K562 (cell line): Measurements from ENCODE around the gene NQO2. TPM values are rescaled to one million over a fixed set of nuclear protein-coding genes. Genes with fewer than 3 reads are reported as not detected.

Experiments used
- FOS ChIP-seq: IDR thresholded peaks from 3 replicates; pipeline ENCODE4 v1.6.1; 2011; ENCODE audit not compliant: insufficient read length; ENCODE audit errors: extremely low read depth
- GTF2A2 ChIP-seq: IDR thresholded peaks from 2 replicates; pipeline ENCODE4 v1.6.1; 2016; ENCODE audit warnings: mild to moderate bottlenecking, missing genetic modification characterization, missing compliant biosample characterization
- POLR3G ChIP-seq: IDR thresholded peaks from 2 replicates; pipeline ENCODE4 v1.6.1; 2011; ENCODE audit not compliant: insufficient read length, insufficient replicate concordance; ENCODE audit errors: extremely low read depth
- polyA plus RNA-seq, 8 experiments: library from polyadenylated mRNA; depleted of rRNA in 4 of 8; stranded (reverse) in 5 of 8; unstranded in 3 of 8; fragments of >200 nt; fragmentation: Nextera tagmentation in 2 of 8; fragmentation: Illumina TruSeq in 1 of 8; extraction: Ambion mirVana in 2 of 8; extraction: Trizol in 1 of 8; gene quantifications; 2 replicates each; pipeline versions ENCODE4 v1.2.1 to v1.2.3, GENCODE V29; 2011 to 2014; ENCODE audit warnings: inconsistent platforms in 1 of 8, missing spikeins in 1 of 8
- total RNA-seq, 7 experiments: library from RNA; depleted of rRNA in 6 of 7; stranded (reverse); fragments of >200 nt in 6 of 7; fragmentation: Illumina TruSeq in 2 of 7; extraction: Trizol in 2 of 7; gene quantifications; 2 replicates each; pipeline versions ENCODE4 v1.2.1 to v1.2.3, GENCODE V29; 2011 to 2021; ENCODE audit warnings: low replicate concordance in 1 of 7
- TF ChIP-seq, protein P1 (sequence below), 2 experiments: fragments of 450-650 bp; IDR thresholded peaks; 2 replicates each; pipeline ENCODE4 v1.6.1; 2016; ENCODE audit warnings: mild to moderate bottlenecking in 2 of 2, borderline replicate concordance in 1 of 2, low read depth in 1 of 2, moderate library complexity in 1 of 2
- TF ChIP-seq, protein P2 (sequence below), 2 experiments: fragments of 250-450 bp in 1 of 2; fragments of 450-650 bp in 1 of 2; sonication (Bioruptor Pico) in 1 of 2; IDR thresholded peaks; 2 replicates each; pipeline versions ENCODE4 v1.6.1 to v1.8.0; 2016 to 2021; ENCODE audit warnings: mild to moderate bottlenecking in 2 of 2, moderate library complexity in 2 of 2, missing compliant biosample characterization in 1 of 2, missing genetic modification characterization in 1 of 2
- TF ChIP-seq, protein P3 (sequence below): fragments of 450-650 bp; IDR thresholded peaks from 2 replicates; pipeline ENCODE4 v1.6.1; 2018; ENCODE audit warnings: mild to moderate bottlenecking, low read depth; ENCODE audit not compliant: partially characterized antibody
- TF ChIP-seq, protein P4 (sequence below): sonication (generic); formaldehyde crosslinking; IDR thresholded peaks from 2 replicates; pipeline ENCODE4 v1.8.0; 2023; ENCODE audit warnings: missing genetic modification reagents, mild to moderate bottlenecking, borderline replicate concordance

Gene NQO2
- total and polyA plus RNA-seq, 9 of the 15 experiments (the other 6 are each of a cell fraction or from before 2014, with no cell fraction given): 54.6 to 214 (median 116) TPM

DNA sequence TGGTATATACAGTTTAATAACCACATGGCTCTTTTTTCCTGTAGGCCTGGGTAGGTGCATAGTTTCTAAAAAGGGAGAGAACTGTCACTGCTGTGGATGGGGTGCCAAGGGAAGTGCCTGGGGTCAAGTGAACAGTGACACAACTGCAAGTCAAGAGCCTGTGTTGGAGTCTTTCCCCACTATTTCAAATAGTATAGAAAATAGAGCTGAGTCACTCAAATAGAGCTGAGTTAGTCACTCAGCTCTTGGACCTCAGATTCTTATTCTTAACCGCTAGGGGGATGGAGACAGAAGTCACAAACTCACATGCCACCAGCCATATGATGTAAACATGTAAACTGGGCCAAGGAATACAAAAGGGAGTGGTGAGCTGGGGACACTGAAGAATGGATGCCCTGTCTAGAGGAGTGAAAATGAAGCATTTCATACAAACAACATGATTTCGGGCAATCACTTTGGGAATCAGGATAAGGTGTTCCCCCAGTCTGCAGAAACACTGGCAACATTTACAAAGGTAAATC lies 2.1 kb downstream of the NQO2 start (continued):
- TF ChIP-seq, protein P1, sequence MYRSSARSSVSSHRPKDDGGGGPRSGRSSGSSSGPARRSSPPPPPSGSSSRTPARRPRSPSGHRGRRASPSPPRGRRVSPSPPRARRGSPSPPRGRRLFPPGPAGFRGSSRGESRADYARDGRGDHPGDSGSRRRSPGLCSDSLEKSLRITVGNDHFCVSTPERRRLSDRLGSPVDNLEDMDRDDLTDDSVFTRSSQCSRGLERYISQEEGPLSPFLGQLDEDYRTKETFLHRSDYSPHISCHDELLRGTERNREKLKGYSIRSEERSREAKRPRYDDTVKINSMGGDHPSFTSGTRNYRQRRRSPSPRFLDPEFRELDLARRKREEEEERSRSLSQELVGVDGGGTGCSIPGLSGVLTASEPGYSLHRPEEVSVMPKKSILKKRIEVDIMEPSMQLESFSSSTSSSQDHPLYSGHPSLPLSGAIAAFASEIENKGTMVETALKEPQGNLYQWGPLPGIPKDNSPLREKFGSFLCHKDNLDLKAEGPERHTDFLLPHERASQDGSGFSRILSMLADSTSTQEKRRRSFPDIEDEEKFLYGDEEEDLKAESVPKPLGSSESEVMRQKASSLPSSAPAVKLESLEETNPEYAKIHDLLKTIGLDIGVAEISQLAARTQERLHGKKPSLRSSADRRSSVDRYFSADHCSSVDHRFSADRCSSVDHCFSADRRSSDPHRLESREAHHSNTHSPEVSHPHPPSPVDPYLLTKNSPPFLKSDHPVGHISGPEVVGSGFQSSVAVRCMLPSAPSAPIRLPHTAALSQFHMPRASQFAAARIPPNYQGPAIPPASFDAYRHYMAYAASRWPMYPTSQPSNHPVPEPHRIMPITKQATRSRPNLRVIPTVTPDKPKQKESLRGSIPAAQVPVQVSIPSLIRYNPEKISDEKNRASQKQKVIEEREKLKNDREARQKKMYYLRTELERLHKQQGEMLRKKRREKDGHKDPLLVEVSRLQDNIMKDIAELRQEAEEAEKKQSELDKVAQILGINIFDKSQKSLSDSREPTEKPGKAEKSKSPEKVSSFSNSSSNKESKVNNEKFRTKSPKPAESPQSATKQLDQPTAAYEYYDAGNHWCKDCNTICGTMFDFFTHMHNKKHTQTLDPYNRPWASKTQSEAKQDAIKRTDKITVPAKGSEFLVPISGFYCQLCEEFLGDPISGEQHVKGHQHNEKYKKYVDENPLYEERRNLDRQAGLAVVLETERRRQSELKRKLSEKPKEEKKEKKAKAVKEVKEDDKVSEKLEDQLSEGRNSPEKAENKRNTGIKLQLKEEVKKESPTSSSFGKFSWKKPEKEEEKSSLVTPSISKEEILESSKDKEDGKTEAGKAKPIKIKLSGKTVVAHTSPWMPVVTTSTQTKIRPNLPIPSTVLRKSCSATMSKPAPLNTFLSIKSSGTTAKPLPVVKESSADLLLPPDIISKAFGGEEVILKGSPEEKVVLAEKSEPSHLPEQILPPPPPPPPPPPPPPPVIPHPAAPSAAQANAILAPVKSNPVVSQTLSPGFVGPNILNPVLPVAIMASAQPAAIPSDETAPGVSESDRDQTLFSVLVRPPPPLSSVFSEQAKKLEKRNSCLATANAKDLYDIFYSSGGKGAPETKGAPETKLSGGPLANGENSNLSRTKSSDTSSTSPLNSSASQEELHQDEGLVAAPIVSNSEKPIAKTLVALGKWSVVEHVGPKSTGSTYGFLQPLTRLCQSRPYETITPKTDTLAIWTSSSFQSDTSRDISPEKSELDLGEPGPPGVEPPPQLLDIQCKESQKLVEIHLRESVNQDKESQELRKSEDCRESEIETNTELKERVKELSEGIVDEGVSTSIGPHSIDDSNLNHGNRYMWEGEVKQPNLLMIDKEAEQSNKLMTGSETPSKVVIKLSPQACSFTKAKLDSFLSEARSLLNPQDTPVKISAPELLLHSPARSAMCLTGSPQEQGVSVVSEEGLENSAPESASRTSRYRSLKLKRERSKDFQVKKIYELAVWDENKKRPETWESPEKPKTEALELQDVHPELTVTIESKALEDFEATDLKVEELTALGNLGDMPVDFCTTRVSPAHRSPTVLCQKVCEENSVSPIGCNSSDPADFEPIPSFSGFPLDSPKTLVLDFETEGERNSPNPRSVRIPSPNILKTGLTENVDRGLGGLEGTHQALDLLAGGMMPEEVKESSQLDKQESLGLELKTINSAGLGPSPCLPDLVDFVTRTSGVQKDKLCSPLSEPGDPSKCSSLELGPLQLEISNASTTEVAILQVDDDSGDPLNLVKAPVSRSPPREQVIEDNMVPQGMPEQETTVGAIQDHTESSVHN (IDR thresholded peaks at IDR 0.05; ENCODE audit: borderline replicate concordance in 1 of 2, low read depth in 1 of 2): peak in 1 of 2 experiments; percentile 97; a peak in 2 of 4 replicates
- no peak for TF ChIP-seq FOS
- no peak for TF ChIP-seq POLR3G
- TF ChIP-seq, protein P2, sequence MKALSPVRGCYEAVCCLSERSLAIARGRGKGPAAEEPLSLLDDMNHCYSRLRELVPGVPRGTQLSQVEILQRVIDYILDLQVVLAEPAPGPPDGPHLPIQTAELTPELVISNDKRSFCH (CRISPR knock-in tag; IDR thresholded peaks at IDR 0.05): no peak
- TF ChIP-seq, protein P2 (tag; IDR thresholded peaks at IDR 0.05): no peak
- TF ChIP-seq GTF2A2 (tag): no peak
- TF ChIP-seq, protein P3, sequence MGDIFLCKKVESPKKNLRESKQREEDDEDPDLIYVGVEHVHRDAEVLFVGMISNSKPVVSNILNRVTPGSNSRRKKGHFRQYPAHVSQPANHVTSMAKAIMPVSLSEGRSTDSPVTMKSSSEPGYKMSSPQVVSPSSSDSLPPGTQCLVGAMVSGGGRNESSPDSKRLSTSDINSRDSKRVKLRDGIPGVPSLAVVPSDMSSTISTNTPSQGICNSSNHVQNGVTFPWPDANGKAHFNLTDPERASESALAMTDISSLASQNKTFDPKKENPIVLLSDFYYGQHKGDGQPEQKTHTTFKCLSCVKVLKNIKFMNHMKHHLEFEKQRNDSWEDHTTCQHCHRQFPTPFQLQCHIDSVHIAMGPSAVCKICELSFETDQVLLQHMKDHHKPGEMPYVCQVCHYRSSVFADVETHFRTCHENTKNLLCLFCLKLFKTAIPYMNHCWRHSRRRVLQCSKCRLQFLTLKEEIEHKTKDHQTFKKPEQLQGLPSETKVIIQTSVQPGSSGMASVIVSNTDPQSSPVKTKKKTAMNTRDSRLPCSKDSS: no peak
- TF ChIP-seq, protein P4, sequence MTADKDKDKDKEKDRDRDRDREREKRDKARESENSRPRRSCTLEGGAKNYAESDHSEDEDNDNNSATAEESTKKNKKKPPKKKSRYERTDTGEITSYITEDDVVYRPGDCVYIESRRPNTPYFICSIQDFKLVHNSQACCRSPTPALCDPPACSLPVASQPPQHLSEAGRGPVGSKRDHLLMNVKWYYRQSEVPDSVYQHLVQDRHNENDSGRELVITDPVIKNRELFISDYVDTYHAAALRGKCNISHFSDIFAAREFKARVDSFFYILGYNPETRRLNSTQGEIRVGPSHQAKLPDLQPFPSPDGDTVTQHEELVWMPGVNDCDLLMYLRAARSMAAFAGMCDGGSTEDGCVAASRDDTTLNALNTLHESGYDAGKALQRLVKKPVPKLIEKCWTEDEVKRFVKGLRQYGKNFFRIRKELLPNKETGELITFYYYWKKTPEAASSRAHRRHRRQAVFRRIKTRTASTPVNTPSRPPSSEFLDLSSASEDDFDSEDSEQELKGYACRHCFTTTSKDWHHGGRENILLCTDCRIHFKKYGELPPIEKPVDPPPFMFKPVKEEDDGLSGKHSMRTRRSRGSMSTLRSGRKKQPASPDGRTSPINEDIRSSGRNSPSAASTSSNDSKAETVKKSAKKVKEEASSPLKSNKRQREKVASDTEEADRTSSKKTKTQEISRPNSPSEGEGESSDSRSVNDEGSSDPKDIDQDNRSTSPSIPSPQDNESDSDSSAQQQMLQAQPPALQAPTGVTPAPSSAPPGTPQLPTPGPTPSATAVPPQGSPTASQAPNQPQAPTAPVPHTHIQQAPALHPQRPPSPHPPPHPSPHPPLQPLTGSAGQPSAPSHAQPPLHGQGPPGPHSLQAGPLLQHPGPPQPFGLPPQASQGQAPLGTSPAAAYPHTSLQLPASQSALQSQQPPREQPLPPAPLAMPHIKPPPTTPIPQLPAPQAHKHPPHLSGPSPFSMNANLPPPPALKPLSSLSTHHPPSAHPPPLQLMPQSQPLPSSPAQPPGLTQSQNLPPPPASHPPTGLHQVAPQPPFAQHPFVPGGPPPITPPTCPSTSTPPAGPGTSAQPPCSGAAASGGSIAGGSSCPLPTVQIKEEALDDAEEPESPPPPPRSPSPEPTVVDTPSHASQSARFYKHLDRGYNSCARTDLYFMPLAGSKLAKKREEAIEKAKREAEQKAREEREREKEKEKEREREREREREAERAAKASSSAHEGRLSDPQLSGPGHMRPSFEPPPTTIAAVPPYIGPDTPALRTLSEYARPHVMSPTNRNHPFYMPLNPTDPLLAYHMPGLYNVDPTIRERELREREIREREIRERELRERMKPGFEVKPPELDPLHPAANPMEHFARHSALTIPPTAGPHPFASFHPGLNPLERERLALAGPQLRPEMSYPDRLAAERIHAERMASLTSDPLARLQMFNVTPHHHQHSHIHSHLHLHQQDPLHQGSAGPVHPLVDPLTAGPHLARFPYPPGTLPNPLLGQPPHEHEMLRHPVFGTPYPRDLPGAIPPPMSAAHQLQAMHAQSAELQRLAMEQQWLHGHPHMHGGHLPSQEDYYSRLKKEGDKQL (CRISPR knock-in tag): no peak
